Subcutaneous abdominal adipose tissue (tissue), 5 donors: Measurements from ENCODE around the gene ORM2.

Source experiments
- H3K27ac ChIP-seq: one replicate; pipeline ENCODE4 v1.7.0; 2013; ENCODE audit warnings: low read depth, mild to moderate bottlenecking, inconsistent platforms, low read length, moderate library complexity
- H3K27me3 ChIP-seq, 5 donors: one replicate each; pipeline ENCODE4 v1.7.0; 2013; ENCODE audit warnings: low read length in 5 of 5, inconsistent platforms in 1 of 5; ENCODE audit not compliant: control insufficient read depth in 5 of 5, insufficient read depth in 4 of 5
- H3K36me3 ChIP-seq, 5 donors: one replicate each; pipeline ENCODE4 v1.7.0; 2013; ENCODE audit warnings: low read length in 5 of 5; ENCODE audit not compliant: control insufficient read depth in 5 of 5, insufficient read depth in 5 of 5
- H3K4me1 ChIP-seq, 5 donors: one replicate each; pipeline ENCODE4 v1.7.0; 2013; ENCODE audit warnings: low read length in 5 of 5, mild to moderate bottlenecking in 3 of 5, moderate library complexity in 1 of 5; ENCODE audit not compliant: control insufficient read depth in 5 of 5, insufficient read depth in 5 of 5
- H3K4me3 ChIP-seq, 5 donors: one replicate each; pipeline ENCODE4 v1.7.0; 2013; ENCODE audit warnings: low read length in 5 of 5, low read depth in 1 of 5
- H3K9ac ChIP-seq, 5 donors: one replicate each; pipeline ENCODE4 v1.7.0; 2013; ENCODE audit warnings: low read length in 5 of 5, mild to moderate bottlenecking in 4 of 5, moderate library complexity in 3 of 5
- H3K9me3 ChIP-seq, 5 donors: one replicate each; pipeline ENCODE4 v1.7.0; 2013; ENCODE audit warnings: low read length in 5 of 5; ENCODE audit not compliant: control insufficient read depth in 5 of 5
- donor health status: healthy.
- donor health status: healthy.
- donor health status: healthy.
- donor health status: healthy.
- donor health status: healthy.

The ORM2 gene

GRCh38 chr9:114286146-114286679, 43.5 kb upstream of the ORM2 start:
- H3K36me3 ChIP-seq: no peaks in the 10 kb centered on the region
- no peak overlapping the region for H3K9ac ChIP-seq
- H3K27ac ChIP-seq: no peak overlapping the region
- peaks cover 0 to 2% (median 0%) of the 10 kb centered on the region in 5 donors for H3K27me3 ChIP-seq
- peaks cover 0 to 7% (median 0%) of the 10 kb centered on the region in 5 donors for H3K4me1 ChIP-seq
- no peak overlapping the region for H3K4me3 ChIP-seq
- H3K9me3 ChIP-seq: no peaks in the 10 kb centered on the region

DNA sequence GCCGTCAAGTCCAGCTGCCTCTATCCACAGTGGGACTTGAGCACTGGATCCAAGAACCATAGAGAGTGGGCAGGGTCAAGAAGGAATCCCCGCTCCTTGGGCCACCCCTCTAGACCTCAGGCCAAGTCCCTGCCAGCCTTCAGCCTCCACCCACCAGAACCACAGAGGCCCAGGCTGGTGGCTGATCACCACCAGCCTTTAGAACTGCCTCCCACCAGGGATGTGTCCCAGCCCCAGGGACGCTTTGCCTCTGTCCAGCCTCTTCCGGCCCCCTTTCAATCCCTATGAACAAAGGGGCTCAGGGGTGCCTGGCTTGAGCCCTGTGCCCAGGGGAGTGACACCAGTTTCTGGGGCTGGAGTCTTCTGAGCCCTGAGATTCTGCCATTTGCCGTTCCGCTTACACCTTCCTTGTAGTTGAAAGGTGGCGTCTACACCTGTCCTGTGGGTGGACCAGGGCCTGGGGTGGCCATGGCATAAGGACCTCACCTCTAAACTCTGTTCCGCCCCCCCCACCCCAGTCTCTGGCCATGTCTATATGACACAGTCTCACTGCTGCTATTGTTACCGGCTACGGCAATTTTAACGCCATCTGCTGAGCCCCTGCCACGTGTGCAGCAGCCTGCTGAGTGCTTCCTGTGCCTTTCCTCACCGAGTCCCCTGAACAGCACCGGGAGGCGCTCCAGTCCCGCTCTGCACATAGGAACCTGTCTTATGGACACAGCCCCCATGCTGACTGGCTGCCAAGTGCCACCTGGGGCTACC, 42.5 kb upstream of the ORM2 start:
- Histone ChIP-seq H3K27me3 (peaks cover 0 to 2% (median 0%) of the 10 kb centered on the region in 5 donors), H3K4me1 (peaks cover 0 to 7% (median 0%) of the 10 kb centered on the region in 5 donors), H3K9ac (no peak overlapping the region), H3K36me3 (peaks cover 0 to 3% (median 0%) of the 10 kb centered on the region in 5 donors), H3K4me3 (no peak overlapping the region), H3K9me3 (no peaks in the 10 kb centered on the region), H3K27ac (no peak overlapping the region)

DNA sequence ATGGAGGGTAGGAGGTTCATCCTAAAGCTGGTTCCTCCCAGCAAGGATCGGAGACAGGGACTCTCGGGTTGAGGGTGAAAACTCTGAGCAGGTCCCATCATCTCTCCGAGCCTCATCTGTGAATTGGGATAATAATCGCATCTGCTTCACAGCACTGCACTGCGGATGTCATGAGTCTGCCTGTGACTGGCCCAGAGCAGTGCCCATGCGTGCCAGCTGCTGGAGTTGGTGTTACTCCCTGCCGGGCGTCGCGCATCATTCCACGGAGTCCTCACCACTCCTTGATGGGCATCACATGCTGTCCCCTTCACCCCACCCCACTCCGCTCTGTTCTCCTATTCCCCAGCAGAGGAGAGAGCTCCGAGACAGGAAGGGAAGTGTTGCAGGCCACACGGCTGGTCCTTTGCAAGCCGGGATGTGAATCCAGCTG, 41.9 kb upstream of the ORM2 start:
- Histone ChIP-seq H3K27me3 (peaks cover 0 to 2% (median 0%) of the 10 kb centered on the region in 5 donors), H3K9me3 (no peaks in the 10 kb centered on the region), H3K27ac (no peak overlapping the region), H3K4me1 (peaks cover 0 to 7% (median 0%) of the 10 kb centered on the region in 5 donors), H3K9ac (no peak overlapping the region), H3K4me3 (no peak overlapping the region), H3K36me3 (peaks cover 0 to 7% (median 0%) of the 10 kb centered on the region in 5 donors)

GRCh38 chr9:114288193-114289091, 41.2 kb upstream of the ORM2 start:
- no peaks in the 10 kb centered on the region for H3K9me3 ChIP-seq
- peaks cover 0 to 7% (median 0%) of the 10 kb centered on the region in 5 donors for H3K4me1 ChIP-seq
- H3K27ac ChIP-seq: no peak overlapping the region
- H3K9ac ChIP-seq: no peak overlapping the region
- H3K4me3 ChIP-seq: no peak overlapping the region
- peaks cover 0 to 9% (median 0%) of the 10 kb centered on the region in 5 donors for H3K36me3 ChIP-seq
- H3K27me3 ChIP-seq: peaks cover 0 to 2% (median 0%) of the 10 kb centered on the region in 5 donors

- Histone ChIP-seq H3K4me3 (no peak overlapping the region), H3K27ac (no peak overlapping the region), H3K27me3 (peaks cover 0 to 2% (median 0%) of the 10 kb centered on the region in 5 donors), H3K4me1 (peaks cover 0 to 7% (median 0%) of the 10 kb centered on the region in 5 donors), H3K36me3 (peaks cover 0 to 9% (median 0%) of the 10 kb centered on the region in 5 donors), H3K9me3 (no peaks in the 10 kb centered on the region), H3K9ac (no peak overlapping the region)
These were observed 40.6 kb upstream of the ORM2 start for GRCh38 chr9:114289106-114289505.

DNA sequence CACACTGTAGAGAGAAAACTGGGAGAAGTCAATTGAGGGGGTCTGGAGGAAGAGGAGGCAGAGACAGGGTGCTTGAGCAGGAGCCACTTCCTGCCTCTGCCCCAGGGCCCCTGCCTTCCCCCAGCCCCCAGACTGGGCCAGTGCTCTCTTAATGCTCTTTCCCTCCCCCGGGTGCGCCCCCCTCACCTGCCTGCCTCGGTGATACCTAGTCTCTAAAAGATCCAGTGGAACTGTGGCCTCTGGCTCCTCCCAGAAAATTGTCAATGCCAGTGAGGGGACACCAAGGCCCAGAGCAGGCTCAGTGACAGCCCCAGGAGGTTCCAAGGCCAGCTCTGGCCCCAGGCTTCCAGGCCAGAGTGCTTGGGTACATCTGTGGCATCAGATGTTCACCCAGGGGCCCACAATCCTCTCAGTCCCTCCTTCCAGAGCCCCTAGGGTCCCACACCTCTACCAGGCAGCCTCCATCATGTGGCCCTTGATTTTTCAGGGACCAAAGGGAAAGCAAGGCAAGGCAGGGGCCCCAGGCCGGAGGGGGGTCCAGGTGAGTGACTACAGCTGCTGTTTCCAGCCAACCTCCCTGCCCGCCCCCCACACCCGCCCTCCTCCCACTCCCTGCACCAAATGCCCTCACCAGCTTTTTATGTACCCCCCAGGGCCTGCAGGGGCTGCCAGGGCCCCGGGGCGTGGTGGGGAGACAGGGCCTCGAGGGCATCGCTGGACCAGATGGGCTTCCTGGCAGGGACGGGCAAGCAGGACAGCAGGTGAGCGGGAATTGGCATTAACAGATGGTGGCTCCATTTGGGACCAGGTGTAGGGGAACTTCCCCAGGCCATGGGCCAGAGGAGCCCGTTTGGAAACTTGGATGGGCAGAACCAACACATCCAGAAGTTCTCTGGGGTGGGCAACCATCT, 39.8 kb upstream of the ORM2 start:
- peaks cover 0 to 2% (median 0%) of the 10 kb centered on the region in 5 donors for H3K27me3 ChIP-seq
- H3K4me3 ChIP-seq: no peak overlapping the region
- no peak overlapping the region for H3K9ac ChIP-seq
- peaks cover 0 to 7% (median 0%) of the 10 kb centered on the region in 5 donors for H3K4me1 ChIP-seq
- peaks cover 0 to 5% (median 4%) of the 10 kb centered on the region in 5 donors for H3K9me3 ChIP-seq
- peaks cover 0 to 12% (median 4%) of the 10 kb centered on the region in 5 donors for H3K36me3 ChIP-seq
- no peak overlapping the region for H3K27ac ChIP-seq

- H3K27me3 ChIP-seq: peaks cover 0 to 2% (median 0%) of the 10 kb centered on the region in 5 donors
- peaks cover 0 to 3% (median 0%) of the 10 kb centered on the region in 5 donors for H3K4me1 ChIP-seq
- H3K9me3 ChIP-seq: peaks cover 0 to 8% (median 7%) of the 10 kb centered on the region in 5 donors
- no peak overlapping the region for H3K4me3 ChIP-seq
- H3K27ac ChIP-seq: no peak overlapping the region
- H3K36me3 ChIP-seq: peaks cover 0 to 14% (median 5%) of the 10 kb centered on the region in 5 donors
- no peak overlapping the region for H3K9ac ChIP-seq
These were observed 39.1 kb upstream of the ORM2 start for GRCh38 chr9:114290561-114290986.

GRCh38 chr9:114291064-114291474, 38.6 kb upstream of the ORM2 start:
- Histone ChIP-seq H3K27me3 (peaks cover 0 to 2% (median 0%) of the 10 kb centered on the region in 5 donors), H3K27ac (no peak overlapping the region), H3K36me3 (peaks cover 0 to 14% (median 5%) of the 10 kb centered on the region in 5 donors), H3K4me3 (no peak overlapping the region), H3K4me1 (no peaks in the 10 kb centered on the region), H3K9me3 (peaks cover 0 to 8% (median 7%) of the 10 kb centered on the region in 5 donors), H3K9ac (no peak overlapping the region)
